ENCODE results near the gene RNF220.

GRCh38 chr1:44537538-44537937, 132.5 kb downstream of the RNF220 start:
- TF ChIP-seq POLR2A (IDR thresholded peaks at IDR 0.05) (no peak), CTCF (IDR thresholded peaks at IDR 0.05) (no peak), EP300 (IDR thresholded peaks at IDR 0.05) (no peak), POLR2AphosphoS5 (IDR thresholded peaks at IDR 0.05) (no peak)
